WTC11 (cell line): ENCODE data around the gene STK35. TPM values are rescaled to one million over a fixed set of nuclear protein-coding genes. Genes with fewer than 3 reads are reported as not detected.

Source experiments
- ATF1 ChIP-seq: sonication (generic); formaldehyde crosslinking; IDR thresholded peaks from 2 replicates; pipeline ENCODE4 v1.8.1; 2023; ENCODE audit warnings: mild to moderate bottlenecking, moderate library complexity, missing genetic modification reagents
- CREB1 ChIP-seq: sonication (generic); formaldehyde crosslinking; IDR thresholded peaks from 2 replicates; pipeline ENCODE4 v1.8.0; 2023; ENCODE audit warnings: mild to moderate bottlenecking, missing genetic modification reagents
- E2F1 ChIP-seq: sonication (generic); formaldehyde crosslinking; IDR thresholded peaks from 2 replicates; pipeline ENCODE4 v1.8.0; 2022; ENCODE audit warnings: mild to moderate bottlenecking, missing genetic modification reagents
- E2F4 ChIP-seq: sonication (generic); formaldehyde crosslinking; IDR thresholded peaks from 2 replicates; pipeline ENCODE4 v1.8.1; 2022; ENCODE audit warnings: low read depth, mild to moderate bottlenecking, moderate library complexity, missing genetic modification reagents, borderline replicate concordance
- EMX1 ChIP-seq: fragments of 250-450 bp; sonication (Bioruptor Pico); IDR thresholded peaks from 2 replicates; pipeline ENCODE4 v1.8.0; 2021; ENCODE audit warnings: mild to moderate bottlenecking
- FOXJ3 ChIP-seq: sonication (generic); formaldehyde crosslinking; IDR thresholded peaks from 2 replicates; pipeline ENCODE4 v1.9.0; 2021; ENCODE audit warnings: missing genetic modification reagents, mild to moderate bottlenecking, borderline replicate concordance
- FOXP4 ChIP-seq: sonication (generic); formaldehyde crosslinking; IDR thresholded peaks from 2 replicates; pipeline ENCODE4 v1.8.0; 2022; ENCODE audit warnings: mild to moderate bottlenecking, missing genetic modification reagents
- GABPB1 ChIP-seq: sonication (generic); formaldehyde crosslinking; IDR thresholded peaks from 2 replicates; pipeline ENCODE4 v1.8.1; 2023; ENCODE audit warnings: mild to moderate bottlenecking, missing genetic modification reagents
- NFATC4 ChIP-seq: fragments of 250-450 bp; sonication (Bioruptor Pico); IDR thresholded peaks from 2 replicates; pipeline ENCODE4 v1.9.0; 2021; ENCODE audit warnings: mild to moderate bottlenecking
- NFYB ChIP-seq: sonication (generic); formaldehyde crosslinking; conservative IDR thresholded peaks from 2 replicates; pipeline ENCODE4 v1.8.0; 2022; ENCODE audit warnings: low read depth, missing genetic modification reagents
- PRDM15 ChIP-seq: sonication (generic); formaldehyde crosslinking; IDR thresholded peaks from 2 replicates; pipeline ENCODE4 v1.8.0; 2022; ENCODE audit warnings: missing genetic modification reagents
- PRRX2 ChIP-seq: fragments of 250-450 bp; sonication (Bioruptor Pico); IDR thresholded peaks from 2 replicates; pipeline ENCODE4 v1.8.0; 2021; ENCODE audit warnings: mild to moderate bottlenecking
- RELA ChIP-seq: sonication (generic); formaldehyde crosslinking; IDR thresholded peaks from 2 replicates; pipeline ENCODE4 v1.8.1; 2022; ENCODE audit warnings: missing genetic modification reagents, mild to moderate bottlenecking, borderline replicate concordance
- SP1 ChIP-seq: sonication (generic); formaldehyde crosslinking; conservative IDR thresholded peaks from 2 replicates; pipeline ENCODE4 v1.8.1; 2022; ENCODE audit warnings: missing genetic modification reagents
- STAT6 ChIP-seq: sonication (generic); formaldehyde crosslinking; conservative IDR thresholded peaks from 2 replicates; pipeline ENCODE4 v1.8.1; 2023; ENCODE audit warnings: mild to moderate bottlenecking, low read depth, missing genetic modification reagents, moderate library complexity
- TP53 ChIP-seq: sonication (generic); formaldehyde crosslinking; IDR thresholded peaks from 2 replicates; pipeline ENCODE4 v1.8.1; 2023; ENCODE audit warnings: mild to moderate bottlenecking, missing genetic modification reagents
- USF1 ChIP-seq: sonication (generic); formaldehyde crosslinking; IDR thresholded peaks from 2 replicates; pipeline ENCODE4 v1.8.0; 2022; ENCODE audit warnings: mild to moderate bottlenecking, missing genetic modification reagents
- USF2 ChIP-seq: sonication (generic); formaldehyde crosslinking; IDR thresholded peaks from 2 replicates; pipeline ENCODE4 v1.8.1; 2023; ENCODE audit warnings: mild to moderate bottlenecking, missing genetic modification reagents, moderate library complexity
- ZBTB43 ChIP-seq: sonication (generic); formaldehyde crosslinking; IDR thresholded peaks from 2 replicates; pipeline ENCODE4 v1.8.1; 2023; ENCODE audit warnings: mild to moderate bottlenecking, missing genetic modification reagents
- ZNF396 ChIP-seq: fragments of 250-450 bp; sonication (Bioruptor Pico); IDR thresholded peaks from 2 replicates; pipeline ENCODE4 v1.8.0; 2021; ENCODE audit warnings: mild to moderate bottlenecking, moderate library complexity, borderline replicate concordance
- ZNF423 ChIP-seq: fragments of 250-450 bp; sonication (Bioruptor Pico); IDR thresholded peaks from 2 replicates; pipeline ENCODE4 v2.1.2; 2022; ENCODE audit warnings: mild to moderate bottlenecking, moderate library complexity
- ZNF512 ChIP-seq: sonication (generic); formaldehyde crosslinking; IDR thresholded peaks from 2 replicates; pipeline ENCODE4 v1.8.1; 2022; ENCODE audit warnings: missing genetic modification reagents, borderline replicate concordance
- total RNA-seq: library from RNA; stranded (reverse); gene quantifications from 3 replicates; pipeline ENCODE4 v1.2.3, GENCODE V29; 2021

STK35 gene
- total RNA-seq, 1 experiment from 2014 or later, result 37.2 TPM

GRCh38 chr20:2102585-2103460 is 1.2 kb downstream of the STK35 start (continued):
- TF ChIP-seq FOXJ3 (CRISPR knock-in tag) (no peak), E2F1 (CRISPR knock-in tag) (no peak), EMX1 (no peak), NFATC4 (CRISPR knock-in tag) (no peak), CREB1 (no peak), E2F4 (CRISPR knock-in tag) (no peak), PRDM15 (CRISPR knock-in tag) (no peak), USF2 (CRISPR knock-in tag) (peak; percentile 21; the same call in 1 of the 2 replicates), ZBTB43 (CRISPR knock-in tag) (0 out of 2 replicates have a peak, but pooled peaks have one; percentile 8), NFYB (CRISPR knock-in tag) (peak; percentile 6; the same call in 1 of the 2 replicates), SP1 (peak; percentile 34; the same call in 1 of the 2 replicates), RELA (CRISPR knock-in tag) (no peak), ZNF512 (no peak), FOXP4 (CRISPR knock-in tag) (peak; percentile 17; the same call in 1 of the 2 replicates), PRRX2 (no peak), TP53 (CRISPR knock-in tag) (0 out of 2 replicates have a peak, but pooled peaks have one; percentile 49), ZNF396 (CRISPR knock-in tag) (no peak), GABPB1 (CRISPR knock-in tag) (no peak; the same call in 1 of the 2 replicates), USF1 (CRISPR knock-in tag) (no peak), ATF1 (CRISPR knock-in tag) (no peak), ZNF423 (CRISPR knock-in tag) (no peak), STAT6 (no peak)
